Panc1 (cell line): ENCODE results near the gene CNMD.
"Not testable (repeated sequence)": the region's sequence is repeated elsewhere in the genome, so short reads cannot be mapped to it uniquely, and the experiment has no call there.

Experiments used
- CTCF ChIP-seq: fragments of 450-650 bp; IDR thresholded peaks from 2 replicates; pipeline ENCODE4 v1.5.1; 2017; ENCODE audit warnings: mild to moderate bottlenecking
- POLR2AphosphoS5 ChIP-seq: IDR thresholded peaks from 2 replicates; pipeline ENCODE4 v1.6.1; 2012; ENCODE audit warnings: mild to moderate bottlenecking, low read depth, low read length, moderate library complexity
- SIN3A ChIP-seq: IDR thresholded peaks from 2 replicates; pipeline ENCODE4 v1.6.1; 2012; ENCODE audit warnings: low read depth, mild to moderate bottlenecking, low read length, moderate library complexity, borderline replicate concordance; ENCODE audit not compliant: insufficient read depth
- TCF7L2 ChIP-seq: IDR thresholded peaks from 2 replicates; pipeline ENCODE4 v1.6.1; 2011; ENCODE audit warnings: mild to moderate bottlenecking, low read depth, low read length, inconsistent platforms
- TF ChIP-seq, protein P1 (sequence below), 2 experiments: IDR thresholded peaks; 2 replicates each; pipeline ENCODE4 v1.6.1; 2011 to 2012; ENCODE audit warnings: low read depth in 2 of 2, control low read depth in 1 of 2, low read length in 1 of 2, mild to moderate bottlenecking in 1 of 2, moderate library complexity in 1 of 2; ENCODE audit not compliant: insufficient read depth in 1 of 2

GRCh38 chr13:52708266-52708665, 31.4 kb downstream of the CNMD start:
- TF ChIP-seq CTCF, POLR2AphosphoS5, TCF7L2, SIN3A: not testable (repeated sequence)
- TF ChIP-seq, protein P1, sequence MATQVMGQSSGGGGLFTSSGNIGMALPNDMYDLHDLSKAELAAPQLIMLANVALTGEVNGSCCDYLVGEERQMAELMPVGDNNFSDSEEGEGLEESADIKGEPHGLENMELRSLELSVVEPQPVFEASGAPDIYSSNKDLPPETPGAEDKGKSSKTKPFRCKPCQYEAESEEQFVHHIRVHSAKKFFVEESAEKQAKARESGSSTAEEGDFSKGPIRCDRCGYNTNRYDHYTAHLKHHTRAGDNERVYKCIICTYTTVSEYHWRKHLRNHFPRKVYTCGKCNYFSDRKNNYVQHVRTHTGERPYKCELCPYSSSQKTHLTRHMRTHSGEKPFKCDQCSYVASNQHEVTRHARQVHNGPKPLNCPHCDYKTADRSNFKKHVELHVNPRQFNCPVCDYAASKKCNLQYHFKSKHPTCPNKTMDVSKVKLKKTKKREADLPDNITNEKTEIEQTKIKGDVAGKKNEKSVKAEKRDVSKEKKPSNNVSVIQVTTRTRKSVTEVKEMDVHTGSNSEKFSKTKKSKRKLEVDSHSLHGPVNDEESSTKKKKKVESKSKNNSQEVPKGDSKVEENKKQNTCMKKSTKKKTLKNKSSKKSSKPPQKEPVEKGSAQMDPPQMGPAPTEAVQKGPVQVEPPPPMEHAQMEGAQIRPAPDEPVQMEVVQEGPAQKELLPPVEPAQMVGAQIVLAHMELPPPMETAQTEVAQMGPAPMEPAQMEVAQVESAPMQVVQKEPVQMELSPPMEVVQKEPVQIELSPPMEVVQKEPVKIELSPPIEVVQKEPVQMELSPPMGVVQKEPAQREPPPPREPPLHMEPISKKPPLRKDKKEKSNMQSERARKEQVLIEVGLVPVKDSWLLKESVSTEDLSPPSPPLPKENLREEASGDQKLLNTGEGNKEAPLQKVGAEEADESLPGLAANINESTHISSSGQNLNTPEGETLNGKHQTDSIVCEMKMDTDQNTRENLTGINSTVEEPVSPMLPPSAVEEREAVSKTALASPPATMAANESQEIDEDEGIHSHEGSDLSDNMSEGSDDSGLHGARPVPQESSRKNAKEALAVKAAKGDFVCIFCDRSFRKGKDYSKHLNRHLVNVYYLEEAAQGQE (IDR thresholded peaks at IDR 0.05; ENCODE audit: insufficient read depth in 1 of 2, low read depth in 2 of 2, low read length in 1 of 2): not testable (repeated sequence)
